Psoas muscle (tissue), 8 donors: ENCODE data around the gene TMTC3. TPM values are rescaled to one million over a fixed set of nuclear protein-coding genes. Genes with fewer than 3 reads are reported as not detected.

Experiments used
- ATAC-seq, 4 donors: fragments of 200-7000 bp; cut with Tn5 transposase; one replicate each; pipeline ENCODE4 v1.9.1; 2020; ENCODE audit warnings: moderate library complexity in 3 of 4, mild to moderate bottlenecking in 2 of 4
- DNase-seq, 2 donors: peaks; one replicate each; pipeline ENCODE4 v3.0.0-alpha.2; 2020
- H3K27ac ChIP-seq: fragments of 200-600 bp; one replicate; pipeline ENCODE4 v1.8.0; 2022
- H3K27me3 ChIP-seq, 3 donors: fragments of 200-600 bp in 1 of 3; one replicate each; pipeline versions ENCODE4 v1.6.1 to v1.8.0; 2013 to 2022; ENCODE audit warnings: low read length in 2 of 3, mild to moderate bottlenecking in 2 of 3, moderate library complexity in 1 of 3; ENCODE audit not compliant: insufficient read depth in 3 of 3
- H3K36me3 ChIP-seq, 2 donors: fragments of 200-600 bp in 1 of 2; one replicate each; pipeline versions ENCODE4 v1.6.1 to v1.8.0; 2013 to 2022; ENCODE audit warnings: low read depth in 1 of 2, mild to moderate bottlenecking in 1 of 2, moderate library complexity in 1 of 2; ENCODE audit not compliant: insufficient read depth in 1 of 2
- H3K4me1 ChIP-seq: fragments of 200-600 bp; one replicate; pipeline ENCODE4 v1.8.0; 2022
- H3K4me3 ChIP-seq: fragments of 200-600 bp; one replicate; pipeline ENCODE4 v1.8.0; 2022; ENCODE audit warnings: mild to moderate bottlenecking
- H3K9me3 ChIP-seq: fragments of 200-600 bp; one replicate; pipeline ENCODE4 v1.8.0; 2022
- WGBS, 3 donors: extraction: QIAGEN DNeasy Blood & Tissue Kit; methylation state at CpG; one replicate each; pipeline versions ENCODE4 v1.1.6 to v1.1.7; 2013; 5-methylcytosine and 5-hydroxymethylcytosine counted together
- intact Hi-C, 2 donors: fragments of 100-400 bp; cut with DNase I; formaldehyde crosslinking; loops; one replicate each; pipeline versions ENCODE4 v1.11.0 to v1.14.2; 2022
- long read RNA-seq, 2 donors: library from polyadenylated mRNA; unstranded; transcript quantifications; one replicate each; pipeline ENCODE4 v2.0.0, GENCODE V29; 2021
- polyA plus RNA-seq, 3 donors: library from polyadenylated mRNA; stranded (reverse); fragments of 200-250 nt; gene quantifications; one replicate each; pipeline ENCODE4 v1.2.3, GENCODE V29; 2013
- total RNA-seq, 4 donors: library from RNA; stranded (reverse); fragmentation: NEBNext Ultra II Directional in 2 of 4; extraction: Animal tissue kit (Norgen Biotek cat#: 25700) in 2 of 4; gene quantifications; one replicate each; pipeline versions ENCODE4 v1.2.1 to v1.2.4, GENCODE V29; 2021 to 2023
- TF ChIP-seq, protein P1 (sequence below): fragments of 200-600 bp; IDR thresholded peaks from one replicate; pipeline ENCODE4 v1.8.0; 2022; ENCODE audit warnings: antibody characterized with exemption
- donor health status: healthy with polysubstance abuse.
- donor health status: DM: no; HTN: no; CAD: no; lungs with moderate emphysema.
- donor health status: Bipolar disorder and iron deficiency.
- donor health status: healthy.
- donor health status: DM: yes; HTN: yes; CAD: no.
- donor health status: DM: no; HTN: no; CAD: no.
- donor health status: DM: no; HTN: no; CAD: no.
- donor health status: DM: yes; HTN: yes; CAD: no.

The TMTC3 gene
- total RNA-seq (1 to 10 TPM; 5.5 to 8.5 (median 7.0) TPM), polyA plus RNA-seq (1 to 10 TPM; 1.4 to 4.9 (median 2.9) TPM)
- long read RNA-seq, donor 1, partial matches to known transcripts, result 0 of 1 reads
- long read RNA-seq, donor 1, other reads (novel, unspliced or antisense), result 1 of 1 reads
- long read RNA-seq, donor 2, result 0 reads

DNA sequence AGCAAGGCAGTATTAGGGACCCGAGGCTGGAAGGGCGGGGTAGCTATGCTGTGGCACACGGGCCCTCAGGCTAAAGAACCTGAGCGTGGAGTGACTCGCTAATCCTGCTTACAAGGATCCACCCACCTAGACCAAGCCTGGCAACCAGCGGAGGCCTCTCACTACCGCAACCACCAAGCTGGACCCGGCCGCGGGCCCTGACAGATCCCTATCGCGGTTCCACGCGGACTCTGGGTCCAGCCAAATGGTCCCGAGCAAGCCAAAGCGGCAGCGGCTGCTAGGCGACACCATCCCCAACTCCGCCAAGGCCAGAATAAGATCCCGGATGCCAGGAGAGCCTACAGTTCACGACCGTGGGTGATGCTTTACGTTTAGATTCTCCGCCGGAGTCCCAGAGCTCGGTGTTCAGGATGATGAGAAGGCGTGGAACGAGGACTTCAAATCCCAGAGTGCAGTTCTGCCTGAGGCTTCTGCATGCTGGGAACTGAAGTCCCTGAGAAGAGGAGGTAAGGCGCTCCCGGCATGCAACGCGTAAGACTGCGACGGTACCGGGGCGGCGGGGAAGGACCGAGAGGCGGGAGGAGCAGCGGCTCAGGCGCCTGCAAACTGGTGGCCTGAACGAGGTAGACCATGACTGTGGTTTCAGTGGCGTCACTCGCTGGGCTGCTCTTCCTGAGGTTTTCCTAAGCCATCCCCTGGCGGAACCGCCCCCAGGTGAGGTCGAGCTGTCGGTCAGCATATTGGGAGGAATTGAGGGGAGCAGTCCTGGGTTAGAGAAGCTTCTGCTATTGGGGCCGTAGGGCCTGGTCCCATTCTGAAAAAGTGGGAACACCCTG is at the start of gene TMTC3, which contains the start of gene CEP290:
Gene TMTC3, plus strand, starts transcription at position 534 of the 836 bp plus-strand sequence. CDS start 6,009 bp downstream, outside the sequence.
Gene CEP290, minus strand, starts transcription at position 315 of the 836 bp plus-strand sequence. CDS start 781 bp downstream, outside the sequence.
- Histone ChIP-seq H3K9me3 (no peaks in the 10 kb centered on the region), H3K27me3 (no peaks in the 10 kb centered on the region), H3K4me1 (peaks cover 13% of the 10 kb centered on the region), H3K27ac (peak within 1 kb of the TSS; percentile 78), H3K36me3 (peaks cover 0 to 24% of the 10 kb centered on the region in 2 donors), H3K4me3 (peak within 1 kb of the TSS; percentile 88)
- DNase-seq, result peak; percentile 91 to 95
- intact Hi-C loops, result loop anchor here (10.0 kb wide), 2 partner anchors 853 to 1383 kb away; partner anchors contain the start of genes GALNT4 (in 1 of the 2) and POC1B (in 1 of the 2)
- ATAC-seq, result peak; percentile 98 to 99 (median 98)
- TF ChIP-seq, protein P1, sequence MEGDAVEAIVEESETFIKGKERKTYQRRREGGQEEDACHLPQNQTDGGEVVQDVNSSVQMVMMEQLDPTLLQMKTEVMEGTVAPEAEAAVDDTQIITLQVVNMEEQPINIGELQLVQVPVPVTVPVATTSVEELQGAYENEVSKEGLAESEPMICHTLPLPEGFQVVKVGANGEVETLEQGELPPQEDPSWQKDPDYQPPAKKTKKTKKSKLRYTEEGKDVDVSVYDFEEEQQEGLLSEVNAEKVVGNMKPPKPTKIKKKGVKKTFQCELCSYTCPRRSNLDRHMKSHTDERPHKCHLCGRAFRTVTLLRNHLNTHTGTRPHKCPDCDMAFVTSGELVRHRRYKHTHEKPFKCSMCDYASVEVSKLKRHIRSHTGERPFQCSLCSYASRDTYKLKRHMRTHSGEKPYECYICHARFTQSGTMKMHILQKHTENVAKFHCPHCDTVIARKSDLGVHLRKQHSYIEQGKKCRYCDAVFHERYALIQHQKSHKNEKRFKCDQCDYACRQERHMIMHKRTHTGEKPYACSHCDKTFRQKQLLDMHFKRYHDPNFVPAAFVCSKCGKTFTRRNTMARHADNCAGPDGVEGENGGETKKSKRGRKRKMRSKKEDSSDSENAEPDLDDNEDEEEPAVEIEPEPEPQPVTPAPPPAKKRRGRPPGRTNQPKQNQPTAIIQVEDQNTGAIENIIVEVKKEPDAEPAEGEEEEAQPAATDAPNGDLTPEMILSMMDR, result no peak
- 0 to 1% (median 0%) methylated on average over 49 of the region's 49 CpGs for WGBS, 3 donors

DNA sequence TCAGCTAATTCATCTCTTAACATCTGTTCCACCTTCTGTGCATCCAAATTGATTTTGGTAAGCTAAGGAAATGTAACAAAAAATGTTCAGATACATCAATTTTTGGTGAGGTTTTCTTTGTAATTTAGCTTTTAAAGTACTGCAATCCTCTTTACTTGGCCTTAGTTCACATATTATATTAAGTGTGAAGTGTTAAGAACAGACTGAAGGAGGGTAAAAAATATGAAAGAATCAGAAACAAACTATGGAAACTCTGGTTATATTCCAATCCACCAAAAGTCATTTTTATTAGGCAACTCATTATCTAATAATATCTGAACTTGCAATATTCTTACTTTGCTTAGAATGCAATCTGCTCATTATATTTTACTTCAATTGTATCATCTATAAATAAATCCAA is 49.3 kb upstream of the TMTC3 start:
- TF ChIP-seq, protein P1, result no peak
- Histone ChIP-seq H3K4me1 (no peaks in the 10 kb centered on the region), H3K4me3 (no peak overlapping the region), H3K9me3 (no peaks in the 10 kb centered on the region), H3K36me3 (peaks cover 0 to 76% of the 10 kb centered on the region in 2 donors), H3K27ac (no peak overlapping the region), H3K27me3 (no peaks in the 10 kb centered on the region)
- no peak for ATAC-seq
- intact Hi-C loops, result no loop called here
- DNase-seq, result no peak

- TF ChIP-seq, protein P1, result no peak
- no peaks in the 10 kb centered on the region for H3K9me3 ChIP-seq
- no peak for ATAC-seq
- WGBS, 3 donors, result 97 to 99% (median 97%) methylated on average over 4 of the region's 4 CpGs
- no peak for DNase-seq
- no peaks in the 10 kb centered on the region for H3K4me1 ChIP-seq
- no peak overlapping the region for H3K27ac ChIP-seq
- intact Hi-C loops, result no loop called here
- peaks cover 0 to 75% of the 10 kb centered on the region in 2 donors for H3K36me3 ChIP-seq
- H3K27me3 ChIP-seq, result no peaks in the 10 kb centered on the region
- H3K4me3 ChIP-seq, result no peak overlapping the region
Measured at GRCh38 chr12:88093573-88093972, 48.5 kb upstream of the TMTC3 start.

GRCh38 chr12:88108021-88108420 is 34.1 kb upstream of the TMTC3 start:
- Histone ChIP-seq H3K36me3 (peaks cover 0 to 77% of the 10 kb centered on the region in 2 donors), H3K4me1 (no peaks in the 10 kb centered on the region), H3K27me3 (no peaks in the 10 kb centered on the region), H3K4me3 (no peak overlapping the region), H3K9me3 (no peaks in the 10 kb centered on the region), H3K27ac (no peak overlapping the region)
- 96 to 100% (median 98%) methylated on average over 2 of the region's 2 CpGs for WGBS, 3 donors
- TF ChIP-seq, protein P1, result no peak
- DNase-seq (no peak), ATAC-seq (no peak)
- intact Hi-C loops, result no loop called here
